Fibroblast of skin of right biceps (primary cell): ENCODE measurements around the gene KRT82.

Experiments used
- DNase-seq: peaks from one replicate; pipeline ENCODE4 v3.0.0-alpha.2; 2013

KRT82 gene

GRCh38 chr12:52407918-52408317, 1.8 kb upstream of the KRT82 start:
- no peak for DNase-seq

GRCh38 chr12:52404951-52405350, 1.2 kb downstream of the KRT82 start:
- DNase-seq: no peak

GRCh38 chr12:52403561-52403960, 2.6 kb downstream of the KRT82 start:
- no peak for DNase-seq

GRCh38 chr12:52402873-52403540, 3.1 kb downstream of the KRT82 start:
- DNase-seq: no peak

- DNase-seq: no peak
Measured at GRCh38 chr12:52402377-52402776, 3.8 kb downstream of the KRT82 start.

- DNase-seq: no peak
Measured at GRCh38 chr12:52401926-52402325, 4.2 kb downstream of the KRT82 start.

GRCh38 chr12:52401526-52401925, 4.6 kb downstream of the KRT82 start:
- no peak for DNase-seq

- no peak for DNase-seq
Measured at GRCh38 chr12:52400906-52401305, 5.2 kb downstream of the KRT82 start.

- DNase-seq: no peak
Measured at GRCh38 chr12:52399756-52400155, 6.4 kb downstream of the KRT82 start.

- DNase-seq: no peak
Measured at GRCh38 chr12:52398176-52398575, 8.0 kb downstream of the KRT82 start.

GRCh38 chr12:52396656-52397055, 9.5 kb downstream of the KRT82 start:
- no peak for DNase-seq

GRCh38 chr12:52395761-52396434, 10.2 kb downstream of the KRT82 start:
- DNase-seq: peak; percentile 43

GRCh38 chr12:52394836-52395405, 11.2 kb downstream of the KRT82 start:
- DNase-seq: no peak

GRCh38 chr12:52392465-52393007, 13.6 kb downstream of the KRT82 start:
- DNase-seq: no peak

- DNase-seq: no peak
Measured at GRCh38 chr12:52391618-52392002, 14.5 kb downstream of the KRT82 start.

- peak; percentile 43 for DNase-seq
Measured at GRCh38 chr12:52390739-52391617, 15.2 kb downstream of the KRT82 start.

- peak; percentile 42 for DNase-seq
Measured at GRCh38 chr12:52389313-52390207, 16.6 kb downstream of the KRT82 start.

GRCh38 chr12:52387859-52388258, 18.3 kb downstream of the KRT82 start:
- no peak for DNase-seq

- DNase-seq: no peak
Measured at GRCh38 chr12:52385226-52385702, 20.9 kb downstream of the KRT82 start, which contains the start of gene KRT84. TSS of gene KRT84 (minus strand) at chr12:52385652. CDS start at chr12:52385585, 67 bp downstream.

- no peak for DNase-seq
Measured at GRCh38 chr12:52383331-52383730, 22.8 kb downstream of the KRT82 start.

- DNase-seq: no peak
Measured at GRCh38 chr12:52382854-52383253, 23.3 kb downstream of the KRT82 start.

GRCh38 chr12:52381206-52381605, 24.9 kb downstream of the KRT82 start:
- no peak for DNase-seq
